NCI-H2029 treated with DMSO at 0.1 percent for 48 hours (cell line): ENCODE measurements around the gene CFAP57.
"Not testable (repeated sequence)": the region's sequence is repeated elsewhere in the genome, so short reads cannot be mapped to it uniquely, and the experiment has no call there.

Experiments
- DNase-seq: peaks from one replicate; lab custom pipeline; 2025; lab: John Stamatoyannopoulos, UW

Gene CFAP57

DNA sequence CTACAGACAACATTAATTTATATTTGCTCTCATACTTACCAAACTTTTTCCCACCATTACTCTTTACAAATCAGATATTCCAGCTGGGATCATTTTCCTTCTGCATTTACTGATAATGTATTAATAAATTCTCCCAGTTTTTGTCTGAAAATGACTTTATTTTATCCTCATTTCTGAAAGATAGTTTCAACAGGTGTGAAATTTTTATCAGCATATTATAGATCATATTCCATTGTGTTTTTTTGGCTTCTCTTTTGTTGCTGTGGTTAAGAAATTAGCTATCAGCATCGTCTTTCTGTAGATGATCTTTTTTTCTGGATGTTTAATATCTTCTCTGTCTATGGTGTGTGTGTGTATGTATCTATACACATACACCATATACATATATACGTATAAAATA lies 2.7 kb downstream of the CFAP57 start:
- DNase-seq = no peak

DNA sequence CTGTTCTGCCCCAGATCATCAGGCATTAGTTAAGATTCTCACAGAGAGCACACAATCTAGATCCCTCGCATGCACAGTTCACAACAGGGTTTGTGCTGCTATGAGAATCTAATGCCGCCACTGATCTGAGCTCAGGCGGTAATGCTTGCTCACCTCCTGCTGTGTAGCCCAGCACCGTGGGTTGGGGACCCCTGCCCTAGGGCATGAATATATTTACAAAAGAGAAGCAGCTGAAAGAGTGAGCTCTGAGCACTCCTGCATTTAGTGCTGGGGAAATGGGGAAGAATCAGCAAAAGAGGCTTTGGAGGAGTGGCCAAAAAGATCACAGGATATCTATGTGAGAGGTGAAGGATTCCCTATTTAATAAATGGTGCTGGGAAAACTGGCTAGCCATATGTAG lies 5.6 kb downstream of the CFAP57 start:
- DNase-seq = no peak

DNA sequence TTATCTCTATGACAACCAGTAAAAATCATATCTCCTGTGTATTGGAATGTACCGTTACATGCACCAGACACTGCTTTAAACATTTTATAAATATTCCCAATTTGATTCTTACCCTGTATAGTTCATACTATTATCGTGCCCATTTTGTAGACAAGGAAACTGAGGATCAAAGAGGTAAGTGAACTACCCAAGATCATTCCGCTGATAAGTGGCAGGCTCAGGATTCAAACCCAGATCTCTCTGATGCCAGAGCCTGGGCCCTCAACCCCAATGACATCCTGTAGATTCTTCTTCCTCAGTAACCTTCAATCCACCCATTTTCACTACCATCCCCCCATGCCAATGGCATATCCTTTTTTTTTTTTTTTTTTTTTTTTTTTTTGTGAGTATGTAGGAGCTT lies 12.3 kb downstream of the CFAP57 start:
- DNase-seq = no peak

DNA sequence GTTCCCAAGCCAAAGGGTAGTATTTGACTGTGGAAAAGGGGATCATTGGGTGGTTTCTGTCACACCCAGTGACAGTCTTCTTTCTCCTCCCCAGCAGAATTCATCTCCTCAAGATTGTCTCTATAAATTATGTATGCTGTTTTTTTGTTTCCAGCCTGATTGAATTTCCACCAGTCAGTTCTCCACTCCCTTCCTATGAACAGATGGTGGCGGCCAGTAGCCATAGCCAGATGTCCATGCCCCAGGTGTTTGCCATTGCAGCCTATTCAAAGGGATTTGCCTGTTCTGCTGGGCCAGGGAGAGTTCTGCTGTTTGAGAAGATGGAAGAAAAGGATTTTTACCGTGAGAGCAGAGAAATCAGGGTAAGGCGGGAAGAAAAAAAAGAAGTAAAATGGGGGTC lies 12.9 kb downstream of the CFAP57 start:
- no peak for DNase-seq

DNA sequence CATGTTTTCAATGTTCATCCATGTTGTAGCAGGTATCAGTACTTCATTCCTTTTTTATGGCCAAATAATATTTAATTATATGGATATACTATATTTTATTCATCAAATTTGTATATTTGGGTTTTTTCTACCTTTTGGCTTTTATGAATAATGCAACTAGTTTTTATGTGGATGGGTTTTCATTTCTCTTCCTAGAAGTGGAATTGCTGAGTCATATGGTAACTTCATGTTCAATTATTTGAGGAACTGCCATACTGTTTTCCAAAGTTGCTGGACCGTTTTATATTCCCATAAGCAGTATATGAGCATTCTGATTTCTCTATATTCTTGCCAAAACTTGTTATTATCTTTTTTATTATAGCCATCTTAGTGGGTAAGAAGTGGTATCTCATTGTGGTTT lies 16.0 kb downstream of the CFAP57 start:
- no peak for DNase-seq

DNA sequence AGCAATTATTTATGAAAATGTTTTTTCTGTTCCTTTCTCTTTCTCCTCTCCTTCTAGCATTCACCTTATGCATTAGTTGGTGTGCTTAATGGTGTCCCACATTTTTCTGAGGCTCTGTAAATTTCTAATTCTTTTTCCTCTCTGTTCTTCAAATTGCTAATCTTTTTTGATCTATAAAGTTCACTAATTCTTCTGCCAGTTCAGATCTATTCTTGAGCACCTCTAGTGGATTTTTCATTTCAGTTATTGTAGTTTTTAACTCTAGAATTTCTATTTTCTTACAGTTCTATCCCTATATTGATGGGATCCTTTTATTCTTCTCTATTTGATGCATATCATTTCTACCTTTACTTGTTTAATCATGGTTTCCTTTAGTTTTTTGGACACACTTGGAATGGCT lies 22.4 kb downstream of the CFAP57 start:
- DNase-seq = no peak

DNA sequence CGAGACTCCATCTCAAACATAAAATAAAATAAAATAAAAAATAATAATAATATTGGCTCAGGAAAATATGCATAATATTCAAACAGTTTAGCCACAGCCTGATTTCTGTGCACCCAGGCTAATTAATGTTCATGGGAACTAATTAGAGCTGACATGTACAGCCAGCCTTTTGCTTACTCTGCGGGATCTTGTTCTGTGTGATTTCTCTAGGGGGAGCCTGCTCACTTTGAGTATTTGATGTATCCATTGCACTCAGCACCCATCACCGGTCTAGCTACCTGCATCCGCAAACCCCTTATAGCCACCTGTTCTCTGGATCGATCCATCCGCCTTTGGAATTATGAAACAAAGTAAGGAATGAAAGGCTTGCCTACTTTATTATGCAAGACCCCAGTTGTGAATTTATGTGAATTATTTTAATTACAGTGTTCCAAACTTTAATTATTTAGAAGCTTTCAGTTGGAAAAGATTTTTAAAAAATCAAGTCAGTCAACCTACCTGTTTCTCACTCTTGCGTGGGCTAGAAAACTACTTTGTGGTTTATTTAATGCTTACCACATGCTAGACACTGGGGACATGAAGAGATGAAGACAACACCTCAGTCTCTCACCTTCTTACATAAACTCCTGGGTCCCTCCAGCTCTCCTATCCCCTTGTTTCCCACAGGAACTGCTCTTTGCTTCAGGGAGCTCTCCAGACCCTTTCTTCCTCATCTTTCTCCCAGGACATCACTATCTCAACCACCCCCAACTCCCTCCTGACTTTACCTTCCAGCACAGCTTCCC lies 25.4 kb downstream of the CFAP57 start:
- DNase-seq = no peak

DNA sequence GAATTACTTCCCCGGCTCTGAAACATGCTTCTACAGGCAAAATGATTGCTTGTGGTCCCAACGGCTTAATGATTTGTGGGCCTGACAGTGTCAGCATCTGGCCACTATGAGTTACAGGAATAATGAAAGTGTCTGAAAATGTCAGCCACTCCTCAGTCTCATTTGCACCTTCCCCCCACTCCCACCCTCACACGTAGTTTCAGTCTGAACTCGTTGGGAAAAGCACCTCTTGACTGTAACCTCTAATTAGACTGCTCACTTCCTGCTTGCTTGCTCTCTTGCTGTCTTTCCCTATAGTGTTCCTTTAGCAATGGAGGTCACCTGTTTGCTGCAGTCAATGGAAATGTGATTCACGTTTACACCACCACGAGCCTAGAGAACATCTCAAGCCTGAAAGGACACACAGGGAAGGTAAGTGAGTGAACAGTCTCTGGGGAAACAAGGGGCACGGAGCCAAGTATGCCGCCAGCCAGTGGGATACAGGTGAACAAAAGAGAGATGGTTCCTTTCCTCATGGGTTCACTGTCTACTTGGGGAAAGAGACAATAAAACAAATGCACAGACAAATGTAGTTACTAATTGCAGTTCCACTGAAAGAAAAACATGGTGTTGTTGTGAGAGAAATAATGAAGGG lies 27.1 kb downstream of the CFAP57 start:
- peak; percentile 97 for DNase-seq

DNA sequence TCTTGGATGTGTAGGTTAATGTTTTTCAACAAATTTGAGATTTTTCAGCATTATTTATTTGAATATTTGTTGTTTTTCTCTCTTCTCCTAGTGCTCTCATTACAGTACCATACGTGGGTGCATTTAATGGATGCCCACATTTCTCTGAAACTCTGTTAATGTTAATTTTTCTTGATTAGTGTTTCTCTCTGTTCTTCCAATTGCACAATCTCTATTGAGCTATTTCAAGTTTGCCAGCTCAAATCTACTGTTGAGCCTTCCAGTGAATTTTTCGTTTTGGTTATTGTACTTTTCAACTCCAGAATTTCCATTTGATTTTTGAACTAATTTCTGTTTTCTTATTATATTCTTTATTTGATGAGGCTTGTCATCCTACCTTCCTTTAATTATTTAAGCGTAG lies 31.7 kb downstream of the CFAP57 start:
- no peak for DNase-seq

DNA sequence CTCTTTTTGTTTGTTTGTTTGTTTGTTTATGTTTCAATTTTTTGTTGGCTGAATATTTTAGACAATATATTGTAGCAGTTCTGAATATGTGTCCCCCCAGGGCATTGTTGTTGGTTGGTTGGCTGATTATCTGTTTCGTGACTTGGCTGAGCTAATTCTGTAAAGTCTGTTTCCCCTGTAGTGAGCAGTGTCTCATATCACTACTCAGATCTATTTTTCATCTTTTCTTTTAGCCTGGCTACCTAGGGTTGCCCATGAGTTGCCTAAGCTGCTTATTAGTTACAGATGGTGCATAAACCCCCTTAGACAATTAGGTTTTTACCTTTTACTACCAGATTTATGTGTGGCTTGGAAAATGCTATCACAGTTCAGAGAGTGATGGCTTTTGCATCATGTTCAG lies 32.3 kb downstream of the CFAP57 start:
- no peak for DNase-seq

DNA sequence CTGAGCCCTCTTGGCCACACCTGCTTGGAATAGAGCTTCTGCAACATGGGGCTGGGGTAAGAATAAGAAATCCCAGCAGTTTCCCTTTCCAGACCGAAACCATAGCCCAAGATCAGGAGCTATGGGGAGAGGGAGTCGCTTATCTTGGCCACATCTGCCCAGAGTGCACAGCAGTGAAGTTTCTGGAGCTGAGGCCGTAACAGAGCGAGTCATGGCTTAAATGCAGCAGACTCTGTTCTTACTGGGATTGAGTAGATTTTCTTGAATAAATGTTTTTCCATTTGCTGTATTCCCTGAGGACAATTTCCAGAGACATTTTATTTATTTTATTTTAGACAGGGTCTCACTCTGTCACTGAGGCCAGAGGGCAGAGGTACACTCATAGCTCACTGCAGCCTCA lies 33.5 kb downstream of the CFAP57 start:
- no peak for DNase-seq

DNA sequence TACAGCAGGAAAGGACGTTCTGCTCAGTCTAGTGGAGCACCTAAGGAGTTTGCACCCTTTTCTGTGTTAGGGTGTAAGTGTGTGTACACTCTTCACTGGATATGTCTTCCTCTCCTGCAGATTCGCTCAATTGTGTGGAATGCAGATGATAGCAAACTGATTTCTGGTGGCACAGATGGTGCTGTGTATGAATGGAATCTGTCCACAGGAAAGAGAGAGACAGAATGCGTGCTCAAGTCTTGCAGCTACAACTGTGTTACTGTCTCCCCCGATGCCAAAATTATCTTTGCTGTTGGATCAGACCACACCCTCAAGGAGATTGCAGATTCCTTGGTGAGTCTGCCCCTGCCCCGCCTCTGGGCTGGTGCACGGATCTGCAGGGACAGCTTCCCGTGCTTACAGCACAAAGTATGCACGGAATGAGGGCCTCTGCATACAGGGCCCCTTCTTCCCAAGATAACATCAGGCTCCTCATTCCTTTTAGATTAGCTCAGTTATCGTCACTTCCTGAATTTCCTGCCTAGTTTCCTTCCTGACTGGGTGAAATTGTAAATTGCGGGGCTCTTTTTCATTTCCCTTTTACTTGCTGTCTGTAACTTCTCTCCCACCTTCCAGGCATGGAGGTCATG lies 34.6 kb downstream of the CFAP57 start:
- no peak for DNase-seq

DNA sequence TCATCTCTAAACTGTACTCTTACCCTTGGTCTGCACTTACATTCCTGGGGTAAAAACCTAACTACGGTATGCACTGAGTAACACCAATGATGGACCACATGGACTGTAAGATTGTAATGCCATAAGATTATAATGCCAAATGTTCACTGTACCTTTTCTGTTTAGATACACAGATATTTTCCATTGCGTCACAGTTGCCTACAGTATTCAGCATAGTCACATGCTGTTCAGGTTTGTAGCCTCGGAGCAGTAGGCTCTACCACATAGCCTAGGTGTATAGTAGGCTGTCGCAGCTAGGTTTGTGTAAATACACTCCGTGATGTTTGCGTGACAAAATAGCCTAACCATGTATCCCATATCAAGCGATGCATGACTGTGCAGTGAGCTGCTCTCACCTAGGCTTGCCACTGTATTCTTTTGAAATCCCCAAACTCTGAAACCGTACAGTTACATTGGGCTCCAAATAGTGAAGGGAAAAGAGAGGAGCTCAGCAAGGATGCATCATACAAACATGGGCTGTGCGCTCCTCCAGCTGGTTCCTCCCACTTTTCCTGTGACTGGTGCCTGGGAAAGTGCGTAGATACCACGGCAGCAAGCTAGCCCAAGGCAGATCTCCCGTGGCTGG lies 35.2 kb downstream of the CFAP57 start:
- no peak for DNase-seq

DNA sequence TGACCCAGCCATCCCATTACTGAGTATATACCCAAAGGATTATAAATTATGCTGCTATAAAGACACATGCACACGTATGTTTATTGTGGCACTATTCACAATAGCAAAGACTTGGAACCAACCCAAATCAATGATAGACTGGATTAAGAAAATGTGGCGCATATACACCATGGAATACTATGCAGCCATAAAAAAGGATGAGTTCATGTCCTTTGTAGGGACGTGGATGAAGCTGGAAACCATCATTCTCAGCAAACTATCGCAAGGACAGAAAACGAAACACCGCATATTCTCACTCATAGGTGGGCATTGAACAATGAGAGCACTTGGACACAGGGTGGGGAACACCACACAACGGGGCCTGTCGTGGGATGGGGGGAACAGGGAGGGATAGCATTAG lies 36.1 kb downstream of the CFAP57 start:
- DNase-seq = not testable (repeated sequence)

DNA sequence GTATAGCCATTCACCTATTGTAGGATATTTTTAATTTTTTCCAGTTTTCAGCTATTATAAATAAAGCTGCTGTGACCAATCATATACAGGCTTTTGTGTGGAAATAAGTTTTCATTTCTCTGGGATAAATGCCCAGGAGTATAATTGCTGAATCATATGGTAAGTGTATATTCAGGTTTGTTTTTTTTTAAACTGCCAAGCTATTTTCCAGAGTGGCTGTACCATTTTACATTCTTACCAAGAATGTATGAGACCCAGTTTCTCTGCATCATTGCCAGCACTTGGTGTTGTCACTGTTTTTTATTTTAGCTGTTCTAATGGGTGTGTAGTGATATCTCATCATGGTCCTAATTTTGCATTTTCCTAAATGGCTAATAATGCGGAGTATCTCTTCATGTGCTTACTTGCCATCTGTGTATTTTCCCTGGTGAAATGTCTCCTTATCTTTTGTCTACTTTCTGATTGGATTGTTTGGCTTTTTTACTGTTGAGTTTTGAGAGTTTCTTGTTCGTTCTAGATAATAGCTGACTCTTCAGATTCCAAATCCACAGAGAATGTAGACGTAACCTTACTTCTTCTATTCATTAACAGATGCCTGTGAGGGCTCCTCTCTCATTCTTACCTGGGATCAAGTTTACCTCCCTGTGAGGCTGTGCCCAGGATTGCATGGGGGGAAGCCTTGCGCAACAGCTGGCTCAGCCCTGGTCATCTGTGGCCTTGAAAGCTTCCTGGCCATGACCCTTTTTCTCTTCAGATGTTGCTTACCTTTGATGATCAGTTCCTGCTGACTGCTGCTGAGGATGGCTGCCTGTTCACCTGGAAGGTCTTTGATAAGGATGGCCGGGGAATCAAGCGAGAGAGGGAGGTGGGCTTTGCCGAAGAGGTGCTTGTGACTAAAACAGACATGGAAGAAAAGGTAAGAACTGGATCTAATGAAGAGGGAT lies 42.6 kb downstream of the CFAP57 start:
- DNase-seq = no peak

DNA sequence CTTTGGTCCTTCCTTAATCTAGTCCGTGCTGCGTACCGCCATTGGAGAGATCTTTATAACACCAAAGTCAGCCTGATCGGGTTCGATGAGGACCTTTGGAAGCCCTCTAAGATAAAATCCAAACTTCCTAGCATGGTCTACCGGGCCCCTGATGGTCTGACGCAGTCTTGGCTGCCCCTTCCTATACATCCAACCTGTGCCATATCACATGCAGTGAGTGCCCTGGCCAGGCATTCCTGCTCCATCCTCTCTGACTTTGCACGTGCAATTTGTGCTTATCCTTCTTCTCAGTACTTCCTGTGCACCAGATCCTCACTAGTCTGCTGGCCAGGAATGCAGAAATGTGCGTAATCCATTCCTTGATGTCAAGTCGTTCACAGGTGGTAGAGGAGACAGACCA lies 45.6 kb downstream of the CFAP57 start:
- no peak for DNase-seq

DNA sequence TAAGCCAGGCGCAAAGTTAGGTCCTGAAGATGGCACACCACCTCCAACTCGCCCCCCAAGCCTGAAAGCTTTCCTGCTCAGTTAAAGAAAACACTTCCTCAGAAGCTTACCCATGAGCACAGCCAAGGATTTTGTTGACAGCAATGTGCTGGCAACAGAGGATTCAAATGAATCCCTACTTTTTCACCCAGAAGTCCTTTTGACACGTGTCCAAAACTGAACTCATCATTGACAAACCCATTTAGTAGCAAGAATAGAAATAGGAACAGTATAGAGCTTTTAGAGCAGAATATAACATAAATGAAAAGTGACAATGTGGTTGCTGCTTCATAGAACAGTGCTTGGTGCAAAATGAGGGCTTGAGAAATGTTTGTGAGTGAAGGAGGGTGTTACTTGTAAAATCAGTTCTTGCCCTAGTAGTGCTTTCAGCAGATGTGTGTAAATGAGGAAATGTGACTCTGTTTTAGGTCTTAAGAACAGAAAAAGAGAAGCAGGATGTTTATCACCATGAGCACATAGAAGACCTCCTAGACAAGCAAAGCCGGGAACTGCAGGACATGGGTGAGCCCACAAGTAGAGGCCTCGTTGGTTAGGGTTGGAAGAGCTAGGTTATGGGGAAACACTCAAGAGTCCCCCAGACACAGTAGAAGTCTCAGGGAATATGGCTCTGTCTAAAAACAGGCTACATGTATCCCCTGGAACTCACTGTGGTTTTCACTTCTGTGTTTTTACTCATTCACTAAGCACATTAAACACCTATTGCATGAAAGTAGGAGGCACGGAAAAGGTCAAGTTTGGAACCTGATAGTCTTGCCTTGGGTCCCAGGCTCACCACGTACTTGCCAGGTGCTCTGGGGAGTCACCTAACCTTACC lies 49.0 kb downstream of the CFAP57 start:
- no peak for DNase-seq

DNA sequence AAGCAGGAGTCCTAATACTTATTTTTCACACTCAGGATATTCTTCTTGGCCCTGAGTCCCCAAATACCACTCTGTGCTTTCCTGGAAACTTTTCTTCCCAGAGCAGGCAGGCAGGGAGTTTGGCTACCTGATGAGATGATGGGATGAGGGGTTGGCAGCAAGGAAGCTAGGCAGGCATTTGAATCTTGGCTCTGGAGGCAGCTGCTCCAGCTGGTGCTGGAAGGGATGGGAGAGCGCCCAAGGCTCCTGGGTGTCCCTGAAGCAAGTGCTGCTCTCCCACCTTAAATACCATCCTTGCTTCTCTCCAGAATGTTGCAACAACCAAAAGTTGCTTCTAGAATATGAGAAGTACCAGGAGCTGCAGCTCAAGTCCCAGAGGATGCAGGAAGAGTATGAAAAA lies 49.7 kb downstream of the CFAP57 start:
- no peak for DNase-seq

DNA sequence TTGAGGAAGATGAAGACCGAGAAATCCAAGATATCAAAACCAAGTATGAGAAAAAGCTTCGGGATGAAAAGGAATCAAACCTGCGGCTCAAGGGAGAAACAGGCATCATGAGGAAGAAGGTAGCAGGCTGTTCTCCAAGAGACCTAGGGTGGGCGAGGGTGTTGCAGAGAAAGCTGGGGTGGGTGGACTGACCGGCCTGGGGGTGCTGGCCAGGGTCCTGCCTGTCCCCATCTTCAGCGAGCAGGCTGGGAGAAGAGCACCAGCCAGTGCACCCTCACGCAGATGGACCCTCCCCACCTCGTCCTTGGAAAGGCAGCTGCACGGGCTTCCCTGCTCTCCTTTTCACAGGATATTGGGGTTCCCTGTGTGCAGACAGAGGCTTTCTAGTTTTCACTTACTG lies 50.7 kb downstream of the CFAP57 start:
- DNase-seq = no peak

DNA sequence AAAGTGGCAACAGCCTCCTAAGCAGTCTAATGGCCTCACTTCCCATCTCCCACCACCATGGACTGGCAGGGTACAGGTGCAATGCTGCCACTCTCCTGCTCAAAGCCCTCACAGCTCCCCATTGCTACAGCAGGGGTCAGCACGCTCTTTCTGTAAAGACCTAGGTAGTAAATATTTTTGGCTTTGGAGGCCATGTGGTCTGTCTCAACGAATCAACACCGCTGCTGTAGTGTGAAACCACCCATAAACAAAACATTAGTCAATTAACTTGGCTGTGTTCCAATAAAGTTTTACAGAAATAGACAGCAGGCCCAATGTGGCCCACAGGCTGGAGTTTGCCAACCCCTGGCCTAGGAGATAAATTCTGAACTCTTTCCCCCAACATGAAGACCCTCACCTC lies 53.0 kb downstream of the CFAP57 start:
- no peak for DNase-seq
